GM12878 (cell line): ENCODE results near the gene GLB1L. TPM values are rescaled to one million over a fixed set of nuclear protein-coding genes. Genes with fewer than 3 reads are reported as not detected.
A peak's percentile ranks its signal among the peaks of the same experiment; 100 is the strongest.

Experiments used
- ATF7 ChIP-seq: fragments of 450-650 bp; IDR thresholded peaks from 2 replicates; pipeline ENCODE4 v1.6.1; 2016; ENCODE audit warnings: low read depth, mild to moderate bottlenecking
- CEBPZ ChIP-seq: fragments of 150-350 bp; IDR thresholded peaks from 2 replicates; pipeline ENCODE4 v1.6.1; 2016; ENCODE audit warnings: low read depth, low read length
- CHD1 ChIP-seq: IDR thresholded peaks from 2 replicates; pipeline ENCODE4 v1.6.1; 2012; ENCODE audit warnings: low read depth, low read length, improper control_type of control experiment
- DPF2 ChIP-seq: fragments of 450-650 bp; IDR thresholded peaks from 2 replicates; pipeline ENCODE4 v1.6.1; 2017; ENCODE audit warnings: mild to moderate bottlenecking
- HDAC2 ChIP-seq: fragments of 200-600 bp; sonication (generic); IDR thresholded peaks from 2 replicates; pipeline ENCODE4 v1.6.1; 2017
- HDGF ChIP-seq: fragments of 450-650 bp; IDR thresholded peaks from 2 replicates; pipeline ENCODE4 v1.6.1; 2016; ENCODE audit warnings: antibody characterized with exemption
- MAX ChIP-seq: IDR thresholded peaks from 2 replicates; pipeline ENCODE4 v1.6.1; 2012; ENCODE audit warnings: low read depth, low read length, improper control_type of control experiment
- MEF2B ChIP-seq: fragments of 450-650 bp; IDR thresholded peaks from 2 replicates; pipeline ENCODE4 v1.6.1; 2018; ENCODE audit warnings: mild to moderate bottlenecking, moderate library complexity; ENCODE audit not compliant: partially characterized antibody, poor library complexity, severe bottlenecking
- NFIC ChIP-seq: IDR thresholded peaks from 2 replicates; pipeline ENCODE4 v1.6.1; 2012; ENCODE audit warnings: low read depth, mild to moderate bottlenecking, inconsistent platforms, low read length, moderate library complexity
- NKRF ChIP-seq: fragments of 450-650 bp; conservative IDR thresholded peaks from 2 replicates; pipeline ENCODE4 v1.6.1; 2017; ENCODE audit warnings: mild to moderate bottlenecking, moderate library complexity
- POLR2AphosphoS5 ChIP-seq: IDR thresholded peaks from 2 replicates; pipeline ENCODE4 v1.6.1; 2011; ENCODE audit warnings: mild to moderate bottlenecking, low read length, inconsistent platforms
- SMAD1 ChIP-seq: fragments of 450-650 bp; IDR thresholded peaks from 2 replicates; pipeline ENCODE4 v1.6.1; 2018; ENCODE audit warnings: mild to moderate bottlenecking, low read depth; ENCODE audit not compliant: partially characterized antibody
- SMAD5 ChIP-seq: IDR thresholded peaks from 2 replicates; pipeline ENCODE4 v1.6.1; 2016; ENCODE audit warnings: antibody characterized with exemption, low read depth
- SPI1 ChIP-seq: IDR thresholded peaks from 2 replicates; pipeline ENCODE4 v1.6.1; 2011; ENCODE audit warnings: low read depth, mild to moderate bottlenecking, low read length, moderate library complexity, borderline replicate concordance; ENCODE audit not compliant: insufficient read depth
- SREBF1 ChIP-seq: IDR thresholded peaks from 2 replicates; pipeline ENCODE4 v1.6.1; 2012; ENCODE audit warnings: mild to moderate bottlenecking, low read length
- ZBTB40 ChIP-seq: fragments of 450-650 bp; IDR thresholded peaks from 2 replicates; pipeline ENCODE4 v1.6.1; 2016; ENCODE audit warnings: mild to moderate bottlenecking, moderate library complexity, borderline replicate concordance
- ZNF207 ChIP-seq: fragments of 450-650 bp; IDR thresholded peaks from 2 replicates; pipeline ENCODE4 v1.6.1; 2014; ENCODE audit warnings: antibody characterized with exemption, mild to moderate bottlenecking, borderline replicate concordance
- ZNF217 ChIP-seq: fragments of 450-650 bp; IDR thresholded peaks from 2 replicates; pipeline ENCODE4 v1.6.1; 2017; ENCODE audit warnings: antibody characterized with exemption, mild to moderate bottlenecking
- polyA plus RNA-seq, 11 experiments: library from polyadenylated mRNA; depleted of rRNA in 4 of 11; unstranded in 6 of 11; stranded (reverse) in 5 of 11; fragments of >200 nt; fragmentation: Nextera tagmentation in 4 of 11; fragmentation: Illumina TruSeq in 1 of 11; extraction: Ambion mirVana in 4 of 11; extraction: Trizol in 1 of 11; gene quantifications; 1 replicate in 1 of 11; 2 replicates in 10 of 11; pipeline versions ENCODE4 v1.2.1 to v1.2.3, GENCODE V29; 2011 to 2016; ENCODE audit warnings: inconsistent platforms in 2 of 11, missing spikeins in 2 of 11, low read depth in 1 of 11
- total RNA-seq, 4 experiments: library from RNA; depleted of rRNA in 3 of 4; stranded (reverse); fragments of >200 nt in 3 of 4; fragmentation: Illumina TruSeq in 1 of 4; extraction: Trizol in 1 of 4; gene quantifications; 2 replicates each; pipeline versions ENCODE4 v1.2.1 to v1.2.3, GENCODE V29; 2013 to 2021

The GLB1L gene
- total and polyA plus RNA-seq, 10 of the 15 experiments (the other 5 are each of a cell fraction or from before 2014, with no cell fraction given), result 0.29 to 4.6 (median 2.7) TPM

GRCh38 chr2:219253753-219254589, 8.7 kb upstream of the GLB1L start, which contains the start of gene TUBA4A (continued):
- TF ChIP-seq DPF2 (peak; percentile 53; the same call in 1 of the 2 replicates), NKRF (peak; percentile 68), MEF2B (peak; percentile 86), NFIC (no peak), SPI1 (no peak), HDGF (peak; percentile 57; the same call in 1 of the 2 replicates), HDAC2 (no peak), POLR2AphosphoS5 (peak; percentile 98), ATF7 (no peak), CHD1 (peak; percentile 38; the same call in 1 of the 2 replicates), SMAD1 (peak; percentile 64), CEBPZ (no peak), MAX (no peak), ZBTB40 (no peak), SREBF1 (no peak), ZNF207 (0 out of 2 replicates have a peak, but pooled peaks have one; percentile 16), SMAD5 (peak; percentile 77), ZNF217 (0 out of 2 replicates have a peak, but pooled peaks have one; percentile 68)
